Epithelial cell of proximal tubule (primary cell): Measurements from ENCODE around the gene CAMP. TPM values are rescaled to one million over a fixed set of nuclear protein-coding genes. Genes with fewer than 3 reads are reported as not detected.

Experiments
- DNase-seq: peaks from one replicate; pipeline ENCODE4 v3.0.0-alpha.2; 2011; ENCODE audit warnings: low read depth
- H3K4me3 ChIP-seq: 2 replicates; pipeline ENCODE4 v1.5.1; 2011; ENCODE audit warnings: low read depth, mild to moderate bottlenecking, low read length
- CTCF ChIP-seq: conservative IDR thresholded peaks from 2 replicates; pipeline ENCODE4 v1.5.1; 2012; ENCODE audit warnings: low read depth, mild to moderate bottlenecking, low read length
- total RNA-seq: library from RNA; depleted of rRNA; stranded (reverse); fragments of >200 nt; gene quantifications from 2 replicates; pipeline ENCODE4 v1.2.3, GENCODE V29; 2015

CAMP gene
- total RNA-seq, 1 donor from 2014 or later, result not detected

- no peak overlapping the region for H3K4me3 ChIP-seq
- no peak for DNase-seq
- no peak for TF ChIP-seq CTCF
These were observed 24.1 kb downstream of the CAMP start for GRCh38 chr3:48247401-48247811.

GRCh38 chr3:48248095-48248850, 25.0 kb downstream of the CAMP start:
- H3K4me3 ChIP-seq, result no peak overlapping the region
- no peak for TF ChIP-seq CTCF
- no peak for DNase-seq

GRCh38 chr3:48256557-48256956, 33.3 kb downstream of the CAMP start:
- no peak overlapping the region for H3K4me3 ChIP-seq
- no peak for TF ChIP-seq CTCF
- no peak for DNase-seq

- no peak overlapping the region for H3K4me3 ChIP-seq
- no peak for DNase-seq
- TF ChIP-seq CTCF, result no peak
These were observed 35.2 kb downstream of the CAMP start for GRCh38 chr3:48258530-48258929.

GRCh38 chr3:48267782-48268181, 44.5 kb downstream of the CAMP start:
- no peak for DNase-seq
- TF ChIP-seq CTCF, result no peak
- no peak overlapping the region for H3K4me3 ChIP-seq

- DNase-seq, result no peak
- H3K4me3 ChIP-seq, result no peak overlapping the region
- no peak for TF ChIP-seq CTCF
These were observed 45.2 kb downstream of the CAMP start for GRCh38 chr3:48268381-48268935.
